ENCODE data around the gene MKRN3. TPM values are rescaled to one million over a fixed set of nuclear protein-coding genes. Genes with fewer than 3 reads are reported as not detected.

Gene MKRN3
- total RNA-seq, 1 experiment from 2014 or later, result not detected

DNA sequence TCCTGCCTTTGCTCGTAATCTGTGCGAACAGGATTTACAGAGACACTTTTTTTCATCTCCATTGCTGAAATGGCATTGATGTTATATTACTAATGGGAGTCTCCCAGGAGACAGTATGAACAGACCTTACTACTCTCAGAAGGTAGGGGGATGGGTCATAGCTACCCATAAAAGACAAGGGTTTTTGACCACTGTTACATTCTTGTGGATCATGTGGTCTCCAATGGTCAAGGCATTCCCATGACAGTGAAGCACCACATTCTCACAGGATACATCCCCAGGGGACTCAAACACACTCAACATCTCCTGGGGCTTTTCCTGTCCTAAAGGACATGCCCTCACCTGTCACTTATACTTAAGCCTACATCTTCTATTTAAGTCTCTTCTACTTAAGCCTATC is 40.8 kb downstream of the MKRN3 start:
- Mint-ChIP-seq H3K4me3 (no peak overlapping the region), H3K27ac (no peak overlapping the region), H3K27me3 (ENCODE audit: low read depth) (peaks cover 6% of the 10 kb centered on the region), H3K4me1 (no peaks in the 10 kb centered on the region), H3K9me3 (peaks cover 64% of the 10 kb centered on the region), H3K36me3 (peaks cover 26% of the 10 kb centered on the region)
- no peak for ATAC-seq
- DNase-seq (ENCODE audit: low spot score), result no peak
- TF ChIP-seq CREM (CRISPR knock-in tag; IDR thresholded peaks at IDR 0.05) (no peak), RELA (CRISPR knock-in tag; IDR thresholded peaks at IDR 0.05; ENCODE audit: borderline replicate concordance) (no peak), TEAD4 (CRISPR knock-in tag; IDR thresholded peaks at IDR 0.05) (no peak), GABPB1 (CRISPR knock-in tag; IDR thresholded peaks at IDR 0.05) (no peak), ZNF423 (CRISPR knock-in tag; IDR thresholded peaks at IDR 0.05) (no peak), NFYB (CRISPR knock-in tag; conservative IDR thresholded peaks at IDR 0.05; ENCODE audit: low read depth) (no peak), IRF2 (CRISPR knock-in tag; IDR thresholded peaks at IDR 0.05; ENCODE audit: borderline replicate concordance, low read depth) (no peak), ESRRA (CRISPR knock-in tag; IDR thresholded peaks at IDR 0.05; ENCODE audit: borderline replicate concordance) (no peak), NR1H2 (CRISPR knock-in tag; IDR thresholded peaks at IDR 0.05) (no peak), NR3C1 (CRISPR knock-in tag; conservative IDR thresholded peaks at IDR 0.05; ENCODE audit: low read depth) (no peak), MXD4 (CRISPR knock-in tag; IDR thresholded peaks at IDR 0.05; ENCODE audit: borderline replicate concordance) (no peak), HMGA2 (CRISPR knock-in tag; IDR thresholded peaks at IDR 0.05) (no peak), TP53 (CRISPR knock-in tag; IDR thresholded peaks at IDR 0.05) (no peak)
- TF ChIP-seq, protein P1, sequence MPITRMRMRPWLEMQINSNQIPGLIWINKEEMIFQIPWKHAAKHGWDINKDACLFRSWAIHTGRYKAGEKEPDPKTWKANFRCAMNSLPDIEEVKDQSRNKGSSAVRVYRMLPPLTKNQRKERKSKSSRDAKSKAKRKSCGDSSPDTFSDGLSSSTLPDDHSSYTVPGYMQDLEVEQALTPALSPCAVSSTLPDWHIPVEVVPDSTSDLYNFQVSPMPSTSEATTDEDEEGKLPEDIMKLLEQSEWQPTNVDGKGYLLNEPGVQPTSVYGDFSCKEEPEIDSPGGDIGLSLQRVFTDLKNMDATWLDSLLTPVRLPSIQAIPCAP (CRISPR knock-in tag; IDR thresholded peaks at IDR 0.05), result no peak
- TF ChIP-seq, protein P2, sequence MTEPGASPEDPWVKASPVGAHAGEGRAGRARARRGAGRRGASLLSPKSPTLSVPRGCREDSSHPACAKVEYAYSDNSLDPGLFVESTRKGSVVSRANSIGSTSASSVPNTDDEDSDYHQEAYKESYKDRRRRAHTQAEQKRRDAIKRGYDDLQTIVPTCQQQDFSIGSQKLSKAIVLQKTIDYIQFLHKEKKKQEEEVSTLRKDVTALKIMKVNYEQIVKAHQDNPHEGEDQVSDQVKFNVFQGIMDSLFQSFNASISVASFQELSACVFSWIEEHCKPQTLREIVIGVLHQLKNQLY (CRISPR knock-in tag; IDR thresholded peaks at IDR 0.05), result no peak
- TF ChIP-seq, protein P3, sequence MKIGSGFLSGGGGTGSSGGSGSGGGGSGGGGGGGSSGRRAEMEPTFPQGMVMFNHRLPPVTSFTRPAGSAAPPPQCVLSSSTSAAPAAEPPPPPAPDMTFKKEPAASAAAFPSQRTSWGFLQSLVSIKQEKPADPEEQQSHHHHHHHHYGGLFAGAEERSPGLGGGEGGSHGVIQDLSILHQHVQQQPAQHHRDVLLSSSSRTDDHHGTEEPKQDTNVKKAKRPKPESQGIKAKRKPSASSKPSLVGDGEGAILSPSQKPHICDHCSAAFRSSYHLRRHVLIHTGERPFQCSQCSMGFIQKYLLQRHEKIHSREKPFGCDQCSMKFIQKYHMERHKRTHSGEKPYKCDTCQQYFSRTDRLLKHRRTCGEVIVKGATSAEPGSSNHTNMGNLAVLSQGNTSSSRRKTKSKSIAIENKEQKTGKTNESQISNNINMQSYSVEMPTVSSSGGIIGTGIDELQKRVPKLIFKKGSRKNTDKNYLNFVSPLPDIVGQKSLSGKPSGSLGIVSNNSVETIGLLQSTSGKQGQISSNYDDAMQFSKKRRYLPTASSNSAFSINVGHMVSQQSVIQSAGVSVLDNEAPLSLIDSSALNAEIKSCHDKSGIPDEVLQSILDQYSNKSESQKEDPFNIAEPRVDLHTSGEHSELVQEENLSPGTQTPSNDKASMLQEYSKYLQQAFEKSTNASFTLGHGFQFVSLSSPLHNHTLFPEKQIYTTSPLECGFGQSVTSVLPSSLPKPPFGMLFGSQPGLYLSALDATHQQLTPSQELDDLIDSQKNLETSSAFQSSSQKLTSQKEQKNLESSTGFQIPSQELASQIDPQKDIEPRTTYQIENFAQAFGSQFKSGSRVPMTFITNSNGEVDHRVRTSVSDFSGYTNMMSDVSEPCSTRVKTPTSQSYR (CRISPR knock-in tag; IDR thresholded peaks at IDR 0.05), result no peak
- TF ChIP-seq, protein P4, sequence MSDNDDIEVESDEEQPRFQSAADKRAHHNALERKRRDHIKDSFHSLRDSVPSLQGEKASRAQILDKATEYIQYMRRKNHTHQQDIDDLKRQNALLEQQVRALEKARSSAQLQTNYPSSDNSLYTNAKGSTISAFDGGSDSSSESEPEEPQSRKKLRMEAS (CRISPR knock-in tag; IDR thresholded peaks at IDR 0.05), result no peak
- TF ChIP-seq, protein P5, sequence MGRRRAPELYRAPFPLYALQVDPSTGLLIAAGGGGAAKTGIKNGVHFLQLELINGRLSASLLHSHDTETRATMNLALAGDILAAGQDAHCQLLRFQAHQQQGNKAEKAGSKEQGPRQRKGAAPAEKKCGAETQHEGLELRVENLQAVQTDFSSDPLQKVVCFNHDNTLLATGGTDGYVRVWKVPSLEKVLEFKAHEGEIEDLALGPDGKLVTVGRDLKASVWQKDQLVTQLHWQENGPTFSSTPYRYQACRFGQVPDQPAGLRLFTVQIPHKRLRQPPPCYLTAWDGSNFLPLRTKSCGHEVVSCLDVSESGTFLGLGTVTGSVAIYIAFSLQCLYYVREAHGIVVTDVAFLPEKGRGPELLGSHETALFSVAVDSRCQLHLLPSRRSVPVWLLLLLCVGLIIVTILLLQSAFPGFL (CRISPR knock-in tag; IDR thresholded peaks at IDR 0.05; ENCODE audit: borderline replicate concordance), result no peak
- TF ChIP-seq, protein P6, sequence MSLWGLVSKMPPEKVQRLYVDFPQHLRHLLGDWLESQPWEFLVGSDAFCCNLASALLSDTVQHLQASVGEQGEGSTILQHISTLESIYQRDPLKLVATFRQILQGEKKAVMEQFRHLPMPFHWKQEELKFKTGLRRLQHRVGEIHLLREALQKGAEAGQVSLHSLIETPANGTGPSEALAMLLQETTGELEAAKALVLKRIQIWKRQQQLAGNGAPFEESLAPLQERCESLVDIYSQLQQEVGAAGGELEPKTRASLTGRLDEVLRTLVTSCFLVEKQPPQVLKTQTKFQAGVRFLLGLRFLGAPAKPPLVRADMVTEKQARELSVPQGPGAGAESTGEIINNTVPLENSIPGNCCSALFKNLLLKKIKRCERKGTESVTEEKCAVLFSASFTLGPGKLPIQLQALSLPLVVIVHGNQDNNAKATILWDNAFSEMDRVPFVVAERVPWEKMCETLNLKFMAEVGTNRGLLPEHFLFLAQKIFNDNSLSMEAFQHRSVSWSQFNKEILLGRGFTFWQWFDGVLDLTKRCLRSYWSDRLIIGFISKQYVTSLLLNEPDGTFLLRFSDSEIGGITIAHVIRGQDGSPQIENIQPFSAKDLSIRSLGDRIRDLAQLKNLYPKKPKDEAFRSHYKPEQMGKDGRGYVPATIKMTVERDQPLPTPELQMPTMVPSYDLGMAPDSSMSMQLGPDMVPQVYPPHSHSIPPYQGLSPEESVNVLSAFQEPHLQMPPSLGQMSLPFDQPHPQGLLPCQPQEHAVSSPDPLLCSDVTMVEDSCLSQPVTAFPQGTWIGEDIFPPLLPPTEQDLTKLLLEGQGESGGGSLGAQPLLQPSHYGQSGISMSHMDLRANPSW (CRISPR knock-in tag; conservative IDR thresholded peaks at IDR 0.05; ENCODE audit: low read depth), result no peak
- TF ChIP-seq, protein P7, sequence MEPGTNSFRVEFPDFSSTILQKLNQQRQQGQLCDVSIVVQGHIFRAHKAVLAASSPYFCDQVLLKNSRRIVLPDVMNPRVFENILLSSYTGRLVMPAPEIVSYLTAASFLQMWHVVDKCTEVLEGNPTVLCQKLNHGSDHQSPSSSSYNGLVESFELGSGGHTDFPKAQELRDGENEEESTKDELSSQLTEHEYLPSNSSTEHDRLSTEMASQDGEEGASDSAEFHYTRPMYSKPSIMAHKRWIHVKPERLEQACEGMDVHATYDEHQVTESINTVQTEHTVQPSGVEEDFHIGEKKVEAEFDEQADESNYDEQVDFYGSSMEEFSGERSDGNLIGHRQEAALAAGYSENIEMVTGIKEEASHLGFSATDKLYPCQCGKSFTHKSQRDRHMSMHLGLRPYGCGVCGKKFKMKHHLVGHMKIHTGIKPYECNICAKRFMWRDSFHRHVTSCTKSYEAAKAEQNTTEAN (CRISPR knock-in tag; IDR thresholded peaks at IDR 0.05), result no peak
- ChIA-PET POLR2A (no interaction called here), CTCF (no interaction called here)
